HCT116 (cell line): ENCODE results near the gene PTPRJ. TPM values are rescaled to one million over a fixed set of nuclear protein-coding genes. Genes with fewer than 3 reads are reported as not detected.

Experiments
- ATAC-seq: fragments of 200-7000 bp; cut with Tn5 transposase; 2 replicates; pipeline ENCODE4 v1.9.1; 2020; ENCODE audit warnings: mild to moderate bottlenecking, moderate library complexity
- BruUV-seq: library from RNA; stranded (reverse); fragments of 400-500 nt; replicated peaks from 2 replicates; lab custom pipeline; 2021; lab: Mats Ljungman, UMichigan
- CTCF ChIA-PET: fragments of 300-600 bp; sonication (Branson Sonifier 250); formaldehyde crosslinking; loops from one replicate; lab custom pipeline; 2021; ENCODE audit warnings: antibody characterized with exemption; lab: Charles Lee
- POLR2A ChIA-PET: fragments of 300-600, 350-600 bp; sonication (Branson Sonifier 250); formaldehyde crosslinking; loops from one replicate; lab custom pipeline; 2021; ENCODE audit warnings: antibody characterized with exemption; lab: Charles Lee
- RAD21 ChIA-PET, 2 experiments: fragments of 300-600 bp; sonication (Branson Sonifier 250); formaldehyde crosslinking; loops; one replicate each; lab custom pipeline; 2023; ENCODE audit warnings: low total read pairs in 2 of 2; ENCODE audit not compliant: uncharacterized antibody in 2 of 2, unreplicated experiment in 2 of 2, low non-redundant PET in 1 of 2; lab: Charles Lee
- DNase-seq: peaks from one replicate; pipeline ENCODE4 v3.0.0-alpha.2; 2010; ENCODE audit warnings: low read depth, low spot score
- H2AFZ ChIP-seq: fragments of 200-600 bp; shearing (Covaris generic), sonication (generic); 2 replicates; pipeline ENCODE4 v1.6.1; 2017; ENCODE audit warnings: low read depth, mixed run types, mixed read lengths, antibody characterized with exemption, low read length; ENCODE audit not compliant: poor library complexity, severe bottlenecking
- H3K27ac ChIP-seq: 2 replicates; pipeline ENCODE4 v1.5.1; 2012; ENCODE audit warnings: low read depth, low read length
- H3K27me3 ChIP-seq: fragments of 200-600 bp; sonication (generic); 2 replicates; pipeline ENCODE4 v1.6.1; 2016; ENCODE audit warnings: mixed run types, low read length, mixed read lengths; ENCODE audit not compliant: insufficient read depth
- H3K36me3 ChIP-seq, 2 experiments: fragments of 200-500 bp in 1 of 2; fragments of 200-600 bp in 1 of 2; sonication (Bioruptor generic) in 1 of 2; sonication (generic) in 1 of 2; 2 replicates each; pipeline versions ENCODE4 v1.5.1 to v1.6.1; 2014 to 2016; ENCODE audit warnings: low read length in 2 of 2, inconsistent platforms in 1 of 2, mixed read lengths in 1 of 2, mixed run types in 1 of 2; ENCODE audit not compliant: insufficient read depth in 2 of 2, control insufficient read depth in 1 of 2
- H3K4me1 ChIP-seq, 2 experiments: fragments of 200-600 bp in 1 of 2; sonication (generic) in 1 of 2; 2 replicates each; pipeline versions ENCODE4 v1.5.1 to v1.6.1; 2012 to 2017; ENCODE audit warnings: low read length in 2 of 2, inconsistent platforms in 1 of 2, mild to moderate bottlenecking in 1 of 2, mixed read lengths in 1 of 2, mixed run types in 1 of 2, moderate library complexity in 1 of 2; ENCODE audit not compliant: insufficient read depth in 2 of 2, control insufficient read depth in 1 of 2
- H3K4me2 ChIP-seq: fragments of 200-600 bp; sonication (generic); 2 replicates; pipeline ENCODE4 v1.6.1; 2017; ENCODE audit warnings: mixed run types, low read length, mixed read lengths
- H3K4me3 ChIP-seq, 2 experiments: fragments of 200-600 bp in 1 of 2; sonication (generic) in 1 of 2; replicated peaks in 1 of 2; 2 replicates each; pipeline ENCODE4 v1.5.1; 2011 to 2016; ENCODE audit warnings: low read length in 2 of 2, control low read depth in 1 of 2, low read depth in 1 of 2, mild to moderate bottlenecking in 1 of 2, mixed read lengths in 1 of 2, mixed run types in 1 of 2
- H3K79me2 ChIP-seq: fragments of 200-600 bp; sonication (generic); 2 replicates; pipeline ENCODE4 v1.6.1; 2017; ENCODE audit warnings: mild to moderate bottlenecking, mixed run types, low read length, moderate library complexity, mixed read lengths; ENCODE audit not compliant: insufficient read depth
- H3K9ac ChIP-seq: fragments of 200-600 bp; sonication (generic); 2 replicates; pipeline ENCODE4 v1.6.1; 2016; ENCODE audit warnings: low read length, mixed read lengths
- H3K9me2 ChIP-seq: fragments of 200-600 bp; sonication (generic), shearing (Covaris generic); 2 replicates; pipeline ENCODE4 v1.6.1; 2017; ENCODE audit warnings: mixed run types, mild to moderate bottlenecking, moderate library complexity; ENCODE audit not compliant: insufficient read depth
- H3K9me3 ChIP-seq, 2 experiments: fragments of 200-500 bp in 1 of 2; fragments of 200-600 bp in 1 of 2; sonication (Bioruptor generic) in 1 of 2; sonication (generic) in 1 of 2; 2 replicates each; pipeline ENCODE4 v1.6.1; 2014 to 2017; ENCODE audit warnings: low read length in 2 of 2, mixed read lengths in 2 of 2, inconsistent platforms in 1 of 2, low read depth in 1 of 2, mild to moderate bottlenecking in 1 of 2, mixed run types in 1 of 2, moderate library complexity in 1 of 2; ENCODE audit not compliant: control insufficient read depth in 1 of 2, insufficient read depth in 1 of 2
- H4K20me1 ChIP-seq: fragments of 200-600 bp; sonication (generic), shearing (Covaris generic); 2 replicates; pipeline ENCODE4 v1.6.1; 2017; ENCODE audit warnings: mixed run types, mild to moderate bottlenecking, moderate library complexity; ENCODE audit not compliant: insufficient read depth
- ATF3 ChIP-seq: IDR thresholded peaks from 2 replicates; pipeline ENCODE4 v1.6.1; 2012
- CBX3 ChIP-seq: IDR thresholded peaks from 2 replicates; pipeline ENCODE4 v1.6.1; 2012; ENCODE audit warnings: low read depth
- CEBPB ChIP-seq: IDR thresholded peaks from 2 replicates; pipeline ENCODE4 v1.6.1; 2012; ENCODE audit warnings: low read depth
- CTCF ChIP-seq, 3 experiments: fragments of 200-600 bp in 1 of 3; sonication (generic) in 1 of 3; IDR thresholded peaks in 2 of 3; conservative IDR thresholded peaks in 1 of 3; 2 replicates each; pipeline ENCODE4 v1.5.1; 2012 to 2017; ENCODE audit warnings: low read depth in 2 of 3, low read length in 2 of 3, antibody characterized with exemption in 1 of 3, borderline replicate concordance in 1 of 3, control low read depth in 1 of 3, mild to moderate bottlenecking in 1 of 3, mixed read lengths in 1 of 3, mixed run types in 1 of 3, moderate library complexity in 1 of 3; ENCODE audit not compliant: insufficient read depth in 1 of 3
- EGR1 ChIP-seq: IDR thresholded peaks from 2 replicates; pipeline ENCODE4 v1.6.1; 2012; ENCODE audit warnings: low read depth
- ELF1 ChIP-seq: IDR thresholded peaks from 2 replicates; pipeline ENCODE4 v1.6.1; 2012; ENCODE audit warnings: low read depth, borderline replicate concordance
- EZH2 ChIP-seq: fragments of 200-600 bp; sonication (generic); IDR thresholded peaks from 2 replicates; pipeline ENCODE4 v1.6.1; 2017; ENCODE audit warnings: antibody characterized with exemption, mixed run types
- EZH2phosphoT487 ChIP-seq: fragments of 200-600 bp; IDR thresholded peaks from 2 replicates; pipeline ENCODE4 v1.6.1; 2018; ENCODE audit warnings: antibody characterized with exemption, borderline replicate concordance
- FOSL1 ChIP-seq: IDR thresholded peaks from 2 replicates; pipeline ENCODE4 v1.6.1; 2012; ENCODE audit warnings: low read depth
- JUND ChIP-seq: IDR thresholded peaks from 2 replicates; pipeline ENCODE4 v1.6.1; 2012
- POLR2AphosphoS5 ChIP-seq: IDR thresholded peaks from 2 replicates; pipeline ENCODE4 v1.6.1; 2011; ENCODE audit warnings: mild to moderate bottlenecking, low read depth, low read length, moderate library complexity
- RAD21 ChIP-seq: IDR thresholded peaks from 2 replicates; pipeline ENCODE4 v1.6.1; 2012; ENCODE audit warnings: low read depth, mild to moderate bottlenecking
- SIN3A ChIP-seq: IDR thresholded peaks from 2 replicates; pipeline ENCODE4 v1.6.1; 2012; ENCODE audit warnings: low read depth
- SP1 ChIP-seq: IDR thresholded peaks from 2 replicates; pipeline ENCODE4 v1.6.1; 2012; ENCODE audit warnings: low read depth
- TCF7L2 ChIP-seq: IDR thresholded peaks from 2 replicates; pipeline ENCODE4 v1.7.0; 2011; ENCODE audit warnings: borderline replicate concordance, inconsistent platforms; ENCODE audit not compliant: insufficient read depth, insufficient read length; ENCODE audit errors: extremely low read depth
- ZBTB33 ChIP-seq: IDR thresholded peaks from 2 replicates; pipeline ENCODE4 v1.6.1; 2011; ENCODE audit warnings: mild to moderate bottlenecking, low read length, moderate library complexity; ENCODE audit not compliant: insufficient replicate concordance; ENCODE audit errors: extremely low read depth
- ZNF274 ChIP-seq: fragments of 200-500 bp; sonication (Bioruptor generic); IDR thresholded peaks from 2 replicates; pipeline ENCODE4 v1.6.1; 2014; ENCODE audit warnings: mild to moderate bottlenecking, low read depth, low read length, inconsistent platforms
- intact Hi-C: fragments of 100-400 bp; cut with micrococcal nuclease; formaldehyde crosslinking; loops from 2 replicates; pipeline ENCODE4 v1.10.0; 2022
- total RNA-seq: library from RNA; stranded (reverse); gene quantifications from one replicate; pipeline ENCODE4 v1.2.1, GENCODE V29; 2021; ENCODE audit not compliant: unreplicated experiment

The PTPRJ gene
- total RNA-seq, 1 experiment from 2014 or later: 19.1 TPM

- H3K4me2 ChIP-seq: no peak overlapping the region
- no peaks in the 10 kb centered on the region for H3K27me3 ChIP-seq
- intact Hi-C loops: no loop called here
- no peaks in the 10 kb centered on the region for H3K9me2 ChIP-seq
- no peaks in the 10 kb centered on the region for H4K20me1 ChIP-seq
- H3K79me2 ChIP-seq: peaks cover 29% of the 10 kb centered on the region
- peaks cover 15 to 36% of the 10 kb centered on the region in 2 experiments; a peak in 3 of 4 replicates for H3K4me1 ChIP-seq
- POLR2A ChIA-PET: no interaction called here
- CTCF ChIA-PET: no interaction called here
- DNase-seq (no peak), ATAC-seq (no peak)
- TF ChIP-seq ATF3 (no peak), EZH2phosphoT487 (no peak), TCF7L2 (no peak), POLR2AphosphoS5 (no peak), CEBPB (no peak), CTCF (IDR thresholded peaks at IDR 0.05 in 2 of 3, conservative IDR thresholded peaks at IDR 0.05 in 1 of 3; ENCODE audit: borderline replicate concordance in 1 of 3, insufficient read depth in 1 of 3, low read depth in 2 of 3, low read length in 2 of 3) (no peak)
- no peaks in the 10 kb centered on the region for H3K36me3 ChIP-seq
- H3K4me3 ChIP-seq: no peak overlapping the region
- H3K9me3 ChIP-seq: no peaks in the 10 kb centered on the region
- no peak overlapping the region for H3K27ac ChIP-seq
- H2AFZ ChIP-seq: no peak overlapping the region
- no peak overlapping the region for H3K9ac ChIP-seq
- RAD21 ChIA-PET: no interaction called here
- no TSS peak for BruUV-seq
These were observed 22.2 kb downstream of the PTPRJ start for GRCh38 chr11:48002561-48002960.

DNA sequence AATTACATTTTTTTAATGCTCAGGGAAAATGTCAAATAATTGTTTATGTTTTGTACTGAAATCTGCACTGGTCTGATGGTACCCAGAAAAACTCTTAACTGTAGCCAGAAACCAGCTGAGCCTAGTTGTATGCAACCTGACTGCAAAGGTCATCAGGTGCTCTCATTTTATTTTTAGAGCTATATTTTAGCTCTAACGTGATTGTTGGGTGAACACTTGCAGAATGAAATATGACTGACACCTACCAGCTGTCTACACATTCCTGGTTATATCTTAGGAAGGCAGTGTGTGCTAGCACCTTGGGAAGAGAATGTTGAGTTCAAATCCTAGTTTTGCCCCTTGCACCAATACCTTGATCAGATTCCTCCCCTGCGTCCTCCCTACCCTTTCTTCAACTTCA lies 23.6 kb downstream of the PTPRJ start:
- Histone ChIP-seq H3K27ac (no peak overlapping the region), H4K20me1 (no peaks in the 10 kb centered on the region)
- TF ChIP-seq ZBTB33: no peak
- TF ChIP-seq EZH2: no peak
- no peak for TF ChIP-seq TCF7L2
- TF ChIP-seq RAD21: no peak
- no peak for TF ChIP-seq FOSL1
- TF ChIP-seq ELF1: no peak
- no peak for TF ChIP-seq EGR1
- no peak for TF ChIP-seq JUND
- no peak for TF ChIP-seq SP1
- no peak for TF ChIP-seq SIN3A
- no peak for TF ChIP-seq CBX3
- no peak for TF ChIP-seq EZH2phosphoT487
- no peak for TF ChIP-seq ZNF274

More for the DNA sequence above, 23.6 kb downstream of the PTPRJ start:
- ATAC-seq: no peak
- DNase-seq: no peak
- no peaks in the 10 kb centered on the region for H3K9me3 ChIP-seq
- H2AFZ ChIP-seq: no peak overlapping the region
- intact Hi-C loops: no loop called here
- no peaks in the 10 kb centered on the region for H3K36me3 ChIP-seq
- BruUV-seq: no TSS peak
- ChIA-PET RAD21 (no interaction called here), POLR2A (no interaction called here), CTCF (no interaction called here)
- no peaks in the 10 kb centered on the region for H3K9me2 ChIP-seq
- peaks cover 28% of the 10 kb centered on the region for H3K79me2 ChIP-seq
- H3K4me1 ChIP-seq: peaks cover 10 to 30% of the 10 kb centered on the region in 2 experiments; a peak in 3 of 4 replicates
- H3K4me3 ChIP-seq: no peak overlapping the region
- no peak overlapping the region for H3K4me2 ChIP-seq
- H3K27me3 ChIP-seq: no peaks in the 10 kb centered on the region
- H3K9ac ChIP-seq: no peak overlapping the region
